ENCODE results near the gene PANX2. TPM values are rescaled to one million over a fixed set of nuclear protein-coding genes. Genes with fewer than 3 reads are reported as not detected.
A peak's percentile ranks its signal among the peaks of the same experiment; 100 is the strongest.

Gene PANX2
- total and polyA plus RNA-seq, 2 of the 13 experiments (the other 11 are each of a cell fraction or from before 2014, with no cell fraction given), result 0.15 to 1.1 TPM

DNA sequence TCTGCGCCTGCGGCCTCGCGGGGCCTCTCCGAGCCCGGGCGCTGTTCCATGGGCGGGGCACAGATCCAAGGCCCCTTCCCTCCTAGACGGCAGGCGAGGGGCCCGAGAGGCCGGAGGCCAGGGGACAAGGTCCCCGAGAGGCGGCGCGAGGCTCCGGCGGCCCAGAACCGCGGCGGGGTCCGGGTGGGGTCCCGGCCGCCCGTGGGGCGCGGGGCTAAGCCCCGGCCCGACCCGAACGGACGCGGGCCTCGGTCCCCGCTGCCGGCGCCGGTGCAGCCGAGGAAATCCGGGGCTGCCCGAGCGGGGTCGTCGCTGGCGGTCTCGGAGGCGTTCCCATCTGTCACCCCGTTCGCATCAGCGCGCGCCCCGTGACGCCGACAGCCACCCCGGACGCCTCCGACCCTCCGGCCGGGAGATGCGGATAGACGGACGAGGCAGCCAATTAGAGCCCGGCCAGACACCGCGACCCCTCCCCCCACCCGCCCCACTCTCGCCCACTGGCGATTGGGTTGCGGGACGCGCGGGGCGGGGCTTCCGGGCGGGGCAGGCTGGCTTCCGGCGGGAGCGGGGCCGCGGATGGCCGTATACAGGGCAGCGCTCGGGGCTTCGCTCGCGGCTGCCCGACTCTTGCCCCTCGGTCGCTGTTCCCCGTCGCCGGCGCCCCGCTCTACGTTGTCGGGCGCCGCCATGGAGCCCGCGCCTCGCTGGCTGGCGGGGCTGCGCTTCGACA lies 30.1 kb downstream of the PANX2 start, which contains the start of gene SELENOO (continued):
- TF ChIP-seq, protein P1, sequence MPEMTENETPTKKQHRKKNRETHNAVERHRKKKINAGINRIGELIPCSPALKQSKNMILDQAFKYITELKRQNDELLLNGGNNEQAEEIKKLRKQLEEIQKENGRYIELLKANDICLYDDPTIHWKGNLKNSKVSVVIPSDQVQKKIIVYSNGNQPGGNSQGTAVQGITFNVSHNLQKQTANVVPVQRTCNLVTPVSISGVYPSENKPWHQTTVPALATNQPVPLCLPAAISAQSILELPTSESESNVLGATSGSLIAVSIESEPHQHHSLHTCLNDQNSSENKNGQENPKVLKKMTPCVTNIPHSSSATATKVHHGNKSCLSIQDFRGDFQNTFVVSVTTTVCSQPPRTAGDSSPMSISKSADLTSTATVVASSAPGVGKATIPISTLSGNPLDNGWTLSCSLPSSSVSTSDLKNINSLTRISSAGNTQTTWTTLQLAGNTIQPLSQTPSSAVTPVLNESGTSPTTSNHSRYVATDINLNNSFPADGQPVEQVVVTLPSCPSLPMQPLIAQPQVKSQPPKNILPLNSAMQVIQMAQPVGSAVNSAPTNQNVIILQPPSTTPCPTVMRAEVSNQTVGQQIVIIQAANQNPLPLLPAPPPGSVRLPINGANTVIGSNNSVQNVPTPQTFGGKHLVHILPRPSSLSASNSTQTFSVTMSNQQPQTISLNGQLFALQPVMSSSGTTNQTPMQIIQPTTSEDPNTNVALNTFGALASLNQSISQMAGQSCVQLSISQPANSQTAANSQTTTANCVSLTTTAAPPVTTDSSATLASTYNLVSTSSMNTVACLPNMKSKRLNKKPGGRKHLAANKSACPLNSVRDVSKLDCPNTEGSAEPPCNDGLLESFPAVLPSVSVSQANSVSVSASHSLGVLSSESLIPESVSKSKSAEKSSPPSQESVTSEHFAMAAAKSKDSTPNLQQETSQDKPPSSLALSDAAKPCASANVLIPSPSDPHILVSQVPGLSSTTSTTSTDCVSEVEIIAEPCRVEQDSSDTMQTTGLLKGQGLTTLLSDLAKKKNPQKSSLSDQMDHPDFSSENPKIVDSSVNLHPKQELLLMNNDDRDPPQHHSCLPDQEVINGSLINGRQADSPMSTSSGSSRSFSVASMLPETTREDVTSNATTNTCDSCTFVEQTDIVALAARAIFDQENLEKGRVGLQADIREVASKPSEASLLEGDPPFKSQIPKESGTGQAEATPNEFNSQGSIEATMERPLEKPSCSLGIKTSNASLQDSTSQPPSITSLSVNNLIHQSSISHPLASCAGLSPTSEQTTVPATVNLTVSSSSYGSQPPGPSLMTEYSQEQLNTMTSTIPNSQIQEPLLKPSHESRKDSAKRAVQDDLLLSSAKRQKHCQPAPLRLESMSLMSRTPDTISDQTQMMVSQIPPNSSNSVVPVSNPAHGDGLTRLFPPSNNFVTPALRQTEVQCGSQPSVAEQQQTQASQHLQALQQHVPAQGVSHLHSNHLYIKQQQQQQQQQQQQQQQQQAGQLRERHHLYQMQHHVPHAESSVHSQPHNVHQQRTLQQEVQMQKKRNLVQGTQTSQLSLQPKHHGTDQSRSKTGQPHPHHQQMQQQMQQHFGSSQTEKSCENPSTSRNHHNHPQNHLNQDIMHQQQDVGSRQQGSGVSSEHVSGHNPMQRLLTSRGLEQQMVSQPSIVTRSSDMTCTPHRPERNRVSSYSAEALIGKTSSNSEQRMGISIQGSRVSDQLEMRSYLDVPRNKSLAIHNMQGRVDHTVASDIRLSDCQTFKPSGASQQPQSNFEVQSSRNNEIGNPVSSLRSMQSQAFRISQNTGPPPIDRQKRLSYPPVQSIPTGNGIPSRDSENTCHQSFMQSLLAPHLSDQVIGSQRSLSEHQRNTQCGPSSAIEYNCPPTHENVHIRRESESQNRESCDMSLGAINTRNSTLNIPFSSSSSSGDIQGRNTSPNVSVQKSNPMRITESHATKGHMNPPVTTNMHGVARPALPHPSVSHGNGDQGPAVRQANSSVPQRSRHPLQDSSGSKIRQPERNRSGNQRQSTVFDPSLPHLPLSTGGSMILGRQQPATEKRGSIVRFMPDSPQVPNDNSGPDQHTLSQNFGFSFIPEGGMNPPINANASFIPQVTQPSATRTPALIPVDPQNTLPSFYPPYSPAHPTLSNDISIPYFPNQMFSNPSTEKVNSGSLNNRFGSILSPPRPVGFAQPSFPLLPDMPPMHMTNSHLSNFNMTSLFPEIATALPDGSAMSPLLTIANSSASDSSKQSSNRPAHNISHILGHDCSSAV (CRISPR knock-in tag; IDR thresholded peaks at IDR 0.05; ENCODE audit: borderline replicate concordance), result no peak
- TF ChIP-seq ZNF672 (CRISPR knock-in tag; IDR thresholded peaks at IDR 0.05), result no peak
- TF ChIP-seq ZNF850 (CRISPR knock-in tag; conservative IDR thresholded peaks at IDR 0.05), result no peak
- TF ChIP-seq, protein P2, sequence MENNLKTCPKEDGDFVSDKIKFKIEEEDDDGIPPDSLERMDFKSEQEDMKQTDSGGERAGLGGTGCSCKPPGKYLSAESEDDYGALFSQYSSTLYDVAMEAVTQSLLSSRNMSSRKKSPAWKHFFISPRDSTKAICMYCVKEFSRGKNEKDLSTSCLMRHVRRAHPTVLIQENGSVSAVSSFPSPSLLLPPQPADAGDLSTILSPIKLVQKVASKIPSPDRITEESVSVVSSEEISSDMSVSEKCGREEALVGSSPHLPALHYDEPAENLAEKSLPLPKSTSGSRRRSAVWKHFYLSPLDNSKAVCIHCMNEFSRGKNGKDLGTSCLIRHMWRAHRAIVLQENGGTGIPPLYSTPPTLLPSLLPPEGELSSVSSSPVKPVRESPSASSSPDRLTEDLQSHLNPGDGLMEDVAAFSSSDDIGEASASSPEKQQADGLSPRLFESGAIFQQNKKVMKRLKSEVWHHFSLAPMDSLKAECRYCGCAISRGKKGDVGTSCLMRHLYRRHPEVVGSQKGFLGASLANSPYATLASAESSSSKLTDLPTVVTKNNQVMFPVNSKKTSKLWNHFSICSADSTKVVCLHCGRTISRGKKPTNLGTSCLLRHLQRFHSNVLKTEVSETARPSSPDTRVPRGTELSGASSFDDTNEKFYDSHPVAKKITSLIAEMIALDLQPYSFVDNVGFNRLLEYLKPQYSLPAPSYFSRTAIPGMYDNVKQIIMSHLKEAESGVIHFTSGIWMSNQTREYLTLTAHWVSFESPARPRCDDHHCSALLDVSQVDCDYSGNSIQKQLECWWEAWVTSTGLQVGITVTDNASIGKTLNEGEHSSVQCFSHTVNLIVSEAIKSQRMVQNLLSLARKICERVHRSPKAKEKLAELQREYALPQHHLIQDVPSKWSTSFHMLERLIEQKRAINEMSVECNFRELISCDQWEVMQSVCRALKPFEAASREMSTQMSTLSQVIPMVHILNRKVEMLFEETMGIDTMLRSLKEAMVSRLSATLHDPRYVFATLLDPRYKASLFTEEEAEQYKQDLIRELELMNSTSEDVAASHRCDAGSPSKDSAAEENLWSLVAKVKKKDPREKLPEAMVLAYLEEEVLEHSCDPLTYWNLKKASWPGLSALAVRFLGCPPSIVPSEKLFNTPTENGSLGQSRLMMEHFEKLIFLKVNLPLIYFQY (CRISPR knock-in tag; IDR thresholded peaks at IDR 0.05; ENCODE audit: borderline replicate concordance), result no peak
- TF ChIP-seq NONO (IDR thresholded peaks at IDR 0.05), result no peak
- TF ChIP-seq NONO (CRISPR knock-in tag; conservative IDR thresholded peaks at IDR 0.05), result peak; percentile 54; the same call in 1 of the 2 replicates
- TF ChIP-seq ZNF577 (CRISPR knock-in tag; IDR thresholded peaks at IDR 0.05; ENCODE audit: borderline replicate concordance, low read depth), result no peak
- no peak for TF ChIP-seq GPN1 (CRISPR knock-in tag; IDR thresholded peaks at IDR 0.05; ENCODE audit: borderline replicate concordance)
- TF ChIP-seq ZNF558 (CRISPR knock-in tag; IDR thresholded peaks at IDR 0.05; ENCODE audit: borderline replicate concordance), result peak; percentile 58; the same call in 1 of the 2 replicates
- TF ChIP-seq, protein P3, sequence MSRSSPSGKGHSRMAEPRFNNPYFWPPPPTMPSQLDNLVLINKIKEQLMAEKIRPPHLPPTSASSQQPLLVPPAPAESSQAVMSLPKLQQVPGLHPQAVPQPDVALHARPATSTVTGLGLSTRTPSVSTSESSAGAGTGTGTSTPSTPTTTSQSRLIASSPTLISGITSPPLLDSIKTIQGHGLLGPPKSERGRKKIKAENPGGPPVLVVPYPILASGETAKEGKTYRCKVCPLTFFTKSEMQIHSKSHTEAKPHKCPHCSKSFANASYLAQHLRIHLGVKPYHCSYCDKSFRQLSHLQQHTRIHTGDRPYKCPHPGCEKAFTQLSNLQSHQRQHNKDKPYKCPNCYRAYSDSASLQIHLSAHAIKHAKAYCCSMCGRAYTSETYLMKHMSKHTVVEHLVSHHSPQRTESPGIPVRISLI (CRISPR knock-in tag; IDR thresholded peaks at IDR 0.05; ENCODE audit: borderline replicate concordance), result 0 out of 2 replicates have a peak, but pooled peaks have one; percentile 38
- no peak for TF ChIP-seq ZFYVE20 (CRISPR knock-in tag; IDR thresholded peaks at IDR 0.05; ENCODE audit: borderline replicate concordance, low read depth)
- TF ChIP-seq ZNF589 (CRISPR knock-in tag; conservative IDR thresholded peaks at IDR 0.05), result no peak
- no peak for TF ChIP-seq ZSCAN9 (CRISPR knock-in tag; IDR thresholded peaks at IDR 0.05; ENCODE audit: borderline replicate concordance)
- no peak for TF ChIP-seq ZNF3 (CRISPR knock-in tag; IDR thresholded peaks at IDR 0.05)
- no peak for TF ChIP-seq ZKSCAN5 (CRISPR knock-in tag; IDR thresholded peaks at IDR 0.05)
- no peak for TF ChIP-seq DNMT3B (CRISPR knock-in tag; conservative IDR thresholded peaks at IDR 0.05)
- no peak for TF ChIP-seq TP53 (CRISPR knock-in tag; conservative IDR thresholded peaks at IDR 0.05)

All from HepG2 (cell line).